ENCODE results near the gene EIF2B2.
"Not testable (repeated sequence)": the region's sequence is repeated elsewhere in the genome, so short reads cannot be mapped to it uniquely, and the experiment has no call there.

The EIF2B2 gene

GRCh38 chr14:74995781-74996180 is 6.9 kb upstream of the EIF2B2 start:
- not testable (repeated sequence) for DNase-seq

GRCh38 chr14:75001261-75001660 is 1.5 kb upstream of the EIF2B2 start:
- DNase-seq, result no peak

GRCh38 chr14:75001899-75002298 is 822 bp upstream of the EIF2B2 start:
- DNase-seq, result no peak

GRCh38 chr14:75003250-75004027 is 718 bp downstream of the EIF2B2 start:
- DNase-seq, result no peak

- DNase-seq, result no peak
These were observed 2.6 kb downstream of the EIF2B2 start for GRCh38 chr14:75005357-75005756.

GRCh38 chr14:75009176-75009575 is 6.5 kb downstream of the EIF2B2 start:
- no peak for DNase-seq

- no peak for DNase-seq
These were observed 7.9 kb downstream of the EIF2B2 start for GRCh38 chr14:75010472-75011093.

GRCh38 chr14:75011356-75011994 is 8.8 kb downstream of the EIF2B2 start:
- no peak for DNase-seq

- no peak for DNase-seq
These were observed 10.6 kb downstream of the EIF2B2 start for GRCh38 chr14:75013290-75013689.

- no peak for DNase-seq
These were observed 12.8 kb downstream of the EIF2B2 start for GRCh38 chr14:75015496-75015895.

- no peak for DNase-seq
These were observed 14.1 kb downstream of the EIF2B2 start for GRCh38 chr14:75016815-75017214.

GRCh38 chr14:75018694-75019093 is 16.0 kb downstream of the EIF2B2 start:
- no peak for DNase-seq

- DNase-seq, result no peak
These were observed 19.9 kb downstream of the EIF2B2 start for GRCh38 chr14:75022655-75023054.

GRCh38 chr14:75023108-75023507 is 20.4 kb downstream of the EIF2B2 start:
- DNase-seq, result no peak

- no peak for DNase-seq
These were observed 22.4 kb downstream of the EIF2B2 start for GRCh38 chr14:75025082-75025481.

GRCh38 chr14:75025876-75026275 is 23.2 kb downstream of the EIF2B2 start:
- DNase-seq, result no peak

- no peak for DNase-seq
These were observed 27.4 kb downstream of the EIF2B2 start for GRCh38 chr14:75030147-75030546.

GRCh38 chr14:75032939-75033338 is 30.2 kb downstream of the EIF2B2 start:
- no peak for DNase-seq

GRCh38 chr14:75040507-75040906 is 37.8 kb downstream of the EIF2B2 start:
- no peak for DNase-seq

GRCh38 chr14:75040959-75041358 is 38.2 kb downstream of the EIF2B2 start:
- no peak for DNase-seq

GRCh38 chr14:75041613-75042012 is 38.9 kb downstream of the EIF2B2 start:
- no peak for DNase-seq

- no peak for DNase-seq
These were observed 39.3 kb downstream of the EIF2B2 start for GRCh38 chr14:75042035-75042434.

GRCh38 chr14:75044322-75044721 is 41.6 kb downstream of the EIF2B2 start:
- DNase-seq, result no peak

- DNase-seq, result no peak
These were observed 42.0 kb downstream of the EIF2B2 start for GRCh38 chr14:75044752-75045151.

Data from NCI-H1048 (cell line).